Smooth muscle cell (in vitro differentiated cells): Measurements from ENCODE around the gene SCAF4. TPM values are rescaled to one million over a fixed set of nuclear protein-coding genes. Genes with fewer than 3 reads are reported as not detected.
"Not testable (repeated sequence)": the region's sequence is repeated elsewhere in the genome, so short reads cannot be mapped to it uniquely, and the experiment has no call there.

Experiments used
- DNase-seq: peaks from one replicate; lab custom pipeline; 2025; ENCODE audit not compliant: unreplicated experiment; lab: John Stamatoyannopoulos, UW
- H2AFZ ChIP-seq: fragments of 200-600 bp; sonication (generic); 2 replicates; pipeline ENCODE4 v1.6.0; 2016; ENCODE audit warnings: antibody characterized with exemption, low read depth, mild to moderate bottlenecking
- H3F3A ChIP-seq: fragments of 200-600 bp; sonication (generic); 2 replicates; pipeline ENCODE4 v1.6.0; 2017; ENCODE audit warnings: antibody characterized with exemption, low read depth
- H3K27ac ChIP-seq: fragments of 200-600 bp; sonication (generic); 2 replicates; pipeline ENCODE4 v1.5.1; 2016; ENCODE audit warnings: low read depth, mild to moderate bottlenecking
- H3K27me3 ChIP-seq: fragments of 200-600 bp; sonication (generic); 2 replicates; pipeline ENCODE4 v1.6.1; 2016; ENCODE audit warnings: low read depth, mild to moderate bottlenecking
- H3K36me3 ChIP-seq: fragments of 200-600 bp; sonication (generic); 2 replicates; pipeline ENCODE4 v1.5.1; 2016; ENCODE audit warnings: low read depth
- H3K4me1 ChIP-seq: fragments of 200-600 bp; sonication (generic); 2 replicates; pipeline ENCODE4 v1.5.1; 2016; ENCODE audit warnings: low read depth
- H3K4me2 ChIP-seq: fragments of 200-600 bp; sonication (generic); 2 replicates; pipeline ENCODE4 v1.6.0; 2016; ENCODE audit warnings: mild to moderate bottlenecking
- H3K4me3 ChIP-seq: fragments of 200-600 bp; sonication (generic); 2 replicates; pipeline ENCODE4 v1.5.1; 2016; ENCODE audit warnings: mild to moderate bottlenecking
- H3K79me2 ChIP-seq: fragments of 200-600 bp; sonication (generic); 2 replicates; pipeline ENCODE4 v1.6.0; 2016; ENCODE audit warnings: low read depth, mild to moderate bottlenecking
- H3K9ac ChIP-seq: fragments of 200-600 bp; sonication (generic); 2 replicates; pipeline ENCODE4 v1.6.0; 2016; ENCODE audit warnings: low read depth
- H3K9me3 ChIP-seq: fragments of 200-600 bp; sonication (generic); replicated peaks from 2 replicates; pipeline ENCODE4 v1.5.1; 2016; ENCODE audit warnings: low read depth
- H4K20me1 ChIP-seq: fragments of 200-600 bp; sonication (generic); 2 replicates; pipeline ENCODE4 v1.6.0; 2016; ENCODE audit warnings: low read depth
- WGBS: methylation state at CpG from one replicate; pipeline ENCODE4 v1.1.7; 2016; ENCODE audit warnings: low lambda C conversion rate; 5-methylcytosine and 5-hydroxymethylcytosine counted together
- polyA plus RNA-seq: library from polyadenylated mRNA; unstranded; fragments of >200 nt; fragmentation: Nextera tagmentation; extraction: Ambion mirVana; gene quantifications from 2 replicates; pipeline ENCODE4 v1.2.1, GENCODE V29; 2016
- total RNA-seq: library from RNA; depleted of rRNA; stranded (reverse); fragments of >200 nt; gene quantifications from 2 replicates; pipeline ENCODE4 v1.2.3, GENCODE V29; 2014
- TF ChIP-seq, protein P1 (sequence below): fragments of 200-600 bp; sonication (generic); IDR thresholded peaks from 2 replicates; pipeline ENCODE4 v1.5.1; 2017; ENCODE audit warnings: borderline replicate concordance, mild to moderate bottlenecking, antibody characterized with exemption; ENCODE audit not compliant: insufficient read depth, poor library complexity, severe bottlenecking

SCAF4 gene
- total and polyA plus RNA-seq, 2 experiments from 2014 or later, result 8.7 to 21.8 TPM

DNA sequence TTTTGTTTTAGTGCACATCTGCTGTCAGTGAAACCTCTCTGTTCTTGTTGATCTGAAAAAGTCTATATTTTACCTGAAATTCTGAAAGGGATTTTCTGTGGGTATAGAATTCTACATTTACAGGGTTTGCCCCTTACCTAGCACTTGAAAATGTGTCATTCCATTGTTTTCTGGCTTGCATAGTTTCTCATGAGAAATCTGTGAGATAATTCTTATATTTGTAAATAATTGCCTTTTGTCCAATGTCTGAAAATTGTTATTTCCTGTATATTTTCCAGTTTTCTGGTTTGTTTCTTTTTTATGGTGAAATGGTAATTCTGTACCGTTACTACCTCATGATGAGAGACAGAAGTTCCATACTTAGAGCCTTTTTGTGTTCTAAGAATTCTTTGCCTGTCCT is 11.8 kb upstream of the SCAF4 start:
- H4K20me1 ChIP-seq, result no peaks in the 10 kb centered on the region
- TF ChIP-seq, protein P1, sequence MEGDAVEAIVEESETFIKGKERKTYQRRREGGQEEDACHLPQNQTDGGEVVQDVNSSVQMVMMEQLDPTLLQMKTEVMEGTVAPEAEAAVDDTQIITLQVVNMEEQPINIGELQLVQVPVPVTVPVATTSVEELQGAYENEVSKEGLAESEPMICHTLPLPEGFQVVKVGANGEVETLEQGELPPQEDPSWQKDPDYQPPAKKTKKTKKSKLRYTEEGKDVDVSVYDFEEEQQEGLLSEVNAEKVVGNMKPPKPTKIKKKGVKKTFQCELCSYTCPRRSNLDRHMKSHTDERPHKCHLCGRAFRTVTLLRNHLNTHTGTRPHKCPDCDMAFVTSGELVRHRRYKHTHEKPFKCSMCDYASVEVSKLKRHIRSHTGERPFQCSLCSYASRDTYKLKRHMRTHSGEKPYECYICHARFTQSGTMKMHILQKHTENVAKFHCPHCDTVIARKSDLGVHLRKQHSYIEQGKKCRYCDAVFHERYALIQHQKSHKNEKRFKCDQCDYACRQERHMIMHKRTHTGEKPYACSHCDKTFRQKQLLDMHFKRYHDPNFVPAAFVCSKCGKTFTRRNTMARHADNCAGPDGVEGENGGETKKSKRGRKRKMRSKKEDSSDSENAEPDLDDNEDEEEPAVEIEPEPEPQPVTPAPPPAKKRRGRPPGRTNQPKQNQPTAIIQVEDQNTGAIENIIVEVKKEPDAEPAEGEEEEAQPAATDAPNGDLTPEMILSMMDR, result no peak
- H3K27me3 ChIP-seq, result no peaks in the 10 kb centered on the region
- no peaks in the 10 kb centered on the region for H3K4me1 ChIP-seq
- no peak for DNase-seq
- H3K4me3 ChIP-seq, result no peak overlapping the region
- no peak overlapping the region for H2AFZ ChIP-seq
- no peaks in the 10 kb centered on the region for H3K36me3 ChIP-seq
- H3K9me3 ChIP-seq, result no peaks in the 10 kb centered on the region
- WGBS, result 100% methylated on average over 1 of the region's 1 CpG
- no peak overlapping the region for H3K27ac ChIP-seq
- no peak overlapping the region for H3K9ac ChIP-seq
- no peaks in the 10 kb centered on the region for H3K79me2 ChIP-seq
- no peaks in the 10 kb centered on the region for H3F3A ChIP-seq
- H3K4me2 ChIP-seq, result no peak overlapping the region

GRCh38 chr21:31741116-31741515 is 9.2 kb upstream of the SCAF4 start:
- H3F3A ChIP-seq, result no peaks in the 10 kb centered on the region
- no peaks in the 10 kb centered on the region for H3K36me3 ChIP-seq
- no peak overlapping the region for H3K4me2 ChIP-seq
- TF ChIP-seq, protein P1, result no peak
- H3K4me3 ChIP-seq, result no peak overlapping the region
- H3K27me3 ChIP-seq, result no peaks in the 10 kb centered on the region
- H3K4me1 ChIP-seq, result no peaks in the 10 kb centered on the region
- DNase-seq, result no peak
- H4K20me1 ChIP-seq, result no peaks in the 10 kb centered on the region
- no peaks in the 10 kb centered on the region for H3K9me3 ChIP-seq
- H3K27ac ChIP-seq, result no peak overlapping the region
- no peak overlapping the region for H2AFZ ChIP-seq
- no peaks in the 10 kb centered on the region for H3K79me2 ChIP-seq
- no peak overlapping the region for H3K9ac ChIP-seq
- over 99% methylated on average over 5 of the region's 5 CpGs for WGBS

- not testable (repeated sequence) for H3K27ac ChIP-seq, H4K20me1 ChIP-seq, H3K36me3 ChIP-seq, H2AFZ ChIP-seq, H3K4me1 ChIP-seq, H3F3A ChIP-seq, H3K9me3 ChIP-seq, DNase-seq, H3K79me2 ChIP-seq, H3K4me2 ChIP-seq, H3K4me3 ChIP-seq, H3K27me3 ChIP-seq, H3K9ac ChIP-seq
- 94% methylated on average over 8 of the region's 8 CpGs for WGBS
Measured at GRCh38 chr21:31737586-31738397, 5.9 kb upstream of the SCAF4 start.

- 96% methylated on average over 4 of the region's 4 CpGs for WGBS
- Histone ChIP-seq H3F3A (no peaks in the 10 kb centered on the region), H3K79me2 (peaks cover 11% of the 10 kb centered on the region), H3K4me3 (no peak overlapping the region), H3K36me3 (no peaks in the 10 kb centered on the region), H3K9ac (no peak overlapping the region), H3K9me3 (no peaks in the 10 kb centered on the region), H3K4me1 (peaks cover 14% of the 10 kb centered on the region), H3K4me2 (no peak overlapping the region), H3K27me3 (no peaks in the 10 kb centered on the region), H2AFZ (no peak overlapping the region), H4K20me1 (peaks cover 7% of the 10 kb centered on the region), H3K27ac (no peak overlapping the region)
- TF ChIP-seq, protein P1, result no peak
- no peak for DNase-seq
Measured at GRCh38 chr21:31735511-31735992, 3.6 kb upstream of the SCAF4 start.
